GM18517 (cell line): ENCODE data around the gene ATP6V0A1.
A peak's percentile ranks its signal among the peaks of the same experiment; 100 is the strongest.
"Not testable (repeated sequence)": the region's sequence is repeated elsewhere in the genome, so short reads cannot be mapped to it uniquely, and the experiment has no call there.

Experiments
- ATAC-seq: cut with Tn5 transposase; IDR thresholded peaks from one replicate; pipeline ENCODE4 v1.9.1; 2021; ENCODE audit warnings: mild to moderate bottlenecking, moderate library complexity; ENCODE audit not compliant: unreplicated experiment

Gene ATP6V0A1

DNA sequence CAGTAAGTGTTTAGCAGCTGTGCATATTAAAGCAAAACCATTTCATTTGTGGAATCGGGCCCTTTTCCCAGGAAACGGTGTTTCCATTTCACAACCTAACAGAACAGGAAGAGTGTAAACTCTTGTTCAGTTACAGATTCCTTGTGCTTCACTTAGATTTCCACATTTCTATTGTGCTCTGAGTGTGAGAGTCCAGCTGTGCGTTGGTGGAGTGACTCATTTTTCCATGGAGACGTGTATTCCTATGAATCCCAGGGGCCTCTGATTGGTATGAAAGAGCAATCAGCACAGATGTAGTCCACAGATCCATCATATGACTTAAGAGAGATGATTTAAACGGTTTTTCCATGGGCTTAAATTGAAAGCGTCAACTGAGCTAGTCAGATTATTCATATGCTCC lies 22.3 kb upstream of the ATP6V0A1 start:
- ATAC-seq = no peak

GRCh38 chr17:42438600-42439567 lies 19.8 kb upstream of the ATP6V0A1 start:
- ATAC-seq = no peak

DNA sequence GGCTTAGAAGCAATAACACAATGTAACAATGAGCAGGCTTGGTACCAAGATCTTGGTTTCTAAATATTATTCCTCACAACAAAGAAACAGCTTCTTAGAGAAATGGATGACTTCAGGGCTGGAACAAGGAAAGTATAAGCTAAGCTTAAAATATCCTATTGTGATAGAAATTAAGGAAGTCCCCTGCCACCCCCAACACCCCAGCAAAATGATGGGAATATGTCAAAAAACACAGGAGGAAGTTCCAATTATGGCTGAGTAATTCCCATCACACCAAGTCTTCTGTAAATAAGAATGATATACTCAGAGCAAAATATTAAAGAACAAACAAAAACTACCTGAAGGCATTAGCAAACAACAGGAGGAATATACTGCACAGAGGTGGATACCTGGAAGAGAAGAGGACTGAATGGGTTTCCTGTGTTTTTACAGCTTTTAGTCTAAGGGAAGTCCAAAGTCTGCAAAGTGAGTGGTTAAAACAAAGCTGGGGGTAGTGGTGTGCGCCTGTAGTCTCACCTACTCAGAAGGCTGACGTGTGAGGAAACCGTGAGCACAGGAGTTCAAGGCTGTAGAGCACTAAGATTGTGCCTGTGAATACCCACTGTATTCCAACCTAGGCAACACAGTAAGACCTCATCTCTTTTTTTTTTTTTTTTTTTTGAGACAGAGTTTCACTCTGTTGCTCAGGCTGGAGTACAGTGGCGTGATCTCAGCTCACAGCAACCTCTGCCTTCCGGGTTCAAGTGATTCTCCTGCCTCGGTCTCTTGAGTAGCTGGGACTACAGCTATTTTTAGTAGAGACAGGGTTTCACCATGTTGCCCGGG lies 17.1 kb upstream of the ATP6V0A1 start:
- no peak for ATAC-seq

- ATAC-seq = no peak
These were observed 16.5 kb upstream of the ATP6V0A1 start for GRCh38 chr17:42442196-42442565.

GRCh38 chr17:42449176-42449575 lies 9.5 kb upstream of the ATP6V0A1 start:
- not testable (repeated sequence) for ATAC-seq

DNA sequence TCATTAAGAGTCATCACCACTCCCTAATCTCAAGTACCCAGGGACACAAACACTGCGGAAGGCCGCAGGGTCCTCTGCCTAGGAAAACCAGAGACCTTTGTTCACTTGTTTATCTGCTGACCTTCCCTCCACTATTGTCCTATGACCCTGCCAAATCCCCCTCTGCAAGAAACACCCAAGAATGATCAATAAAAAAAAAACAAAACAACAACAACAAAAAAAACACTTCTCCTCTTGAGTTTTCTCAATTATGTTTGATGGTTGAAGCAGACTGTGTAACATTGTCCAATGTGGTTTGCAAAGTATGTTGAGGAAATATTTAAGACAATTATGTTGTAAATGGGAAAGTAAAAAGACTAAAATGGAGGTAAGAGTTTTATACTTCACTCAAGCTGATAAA lies 8.8 kb upstream of the ATP6V0A1 start:
- ATAC-seq = not testable (repeated sequence)

- not testable (repeated sequence) for ATAC-seq
These were observed 7.4 kb upstream of the ATP6V0A1 start for GRCh38 chr17:42451270-42451669.

GRCh38 chr17:42453439-42453838 lies 5.2 kb upstream of the ATP6V0A1 start:
- ATAC-seq = no peak

DNA sequence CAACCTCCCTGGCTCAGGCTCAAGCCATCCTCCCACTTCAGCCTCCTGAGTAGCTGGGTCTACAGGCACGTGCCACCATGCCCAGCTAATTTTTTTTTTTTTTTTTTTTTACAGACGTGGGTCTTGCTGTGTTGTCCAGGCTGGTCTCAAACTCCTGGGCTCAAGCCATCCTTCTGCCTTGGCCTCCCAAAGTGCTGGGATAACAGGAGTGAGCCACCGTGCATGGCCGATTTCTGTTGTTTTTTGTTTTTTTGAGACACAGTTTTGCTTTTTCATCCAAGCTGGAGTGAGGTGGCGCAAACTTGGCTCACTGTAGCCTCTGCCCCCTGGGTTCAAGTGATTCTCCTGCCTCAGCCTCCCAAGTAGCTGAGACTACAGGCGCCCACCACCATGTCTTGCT lies 3.7 kb upstream of the ATP6V0A1 start:
- not testable (repeated sequence) for ATAC-seq

DNA sequence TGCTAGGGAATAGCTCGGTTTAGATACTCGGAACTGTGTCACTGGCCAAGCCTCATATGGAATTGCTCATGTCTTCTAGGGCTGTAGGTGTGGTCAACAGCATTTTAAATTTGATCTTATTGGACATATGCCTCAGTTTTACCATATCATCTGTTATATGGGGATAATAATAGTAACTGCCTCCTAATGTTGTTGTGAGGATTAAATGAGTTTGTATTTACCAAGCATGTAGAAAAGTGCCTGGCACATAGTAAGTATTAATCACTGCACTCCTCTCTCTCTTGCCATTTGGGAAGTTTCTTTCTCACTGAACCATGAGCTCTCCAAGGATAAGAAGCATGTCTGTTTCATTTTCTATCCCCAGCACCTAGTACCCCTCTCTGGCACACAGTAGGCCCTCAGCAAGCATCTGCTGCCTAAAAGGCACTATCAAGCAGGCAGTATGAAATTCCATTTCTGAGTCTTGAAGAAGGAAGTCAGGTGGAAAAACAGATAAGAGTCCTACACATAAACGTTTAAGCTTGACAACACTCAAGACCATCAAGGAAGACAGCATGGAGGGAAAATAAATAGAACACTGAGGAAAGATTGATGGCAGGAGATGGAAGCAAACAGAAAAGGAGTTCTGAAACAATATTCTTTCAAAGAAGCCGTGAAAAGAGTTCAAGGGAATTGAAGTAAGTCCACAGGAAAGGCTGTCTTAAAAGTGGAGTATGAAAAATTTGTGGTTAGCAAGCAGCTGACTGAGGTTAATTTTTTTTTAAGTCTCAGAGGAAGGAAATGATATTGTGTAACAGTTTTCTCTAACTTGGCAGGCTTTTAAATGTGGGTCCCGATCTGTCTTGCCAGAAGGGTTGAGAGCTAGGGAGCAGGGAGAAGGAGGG lies 2.2 kb upstream of the ATP6V0A1 start:
- peak; percentile 42 for ATAC-seq

GRCh38 chr17:42457107-42457792 lies 1.4 kb upstream of the ATP6V0A1 start:
- ATAC-seq = no peak

DNA sequence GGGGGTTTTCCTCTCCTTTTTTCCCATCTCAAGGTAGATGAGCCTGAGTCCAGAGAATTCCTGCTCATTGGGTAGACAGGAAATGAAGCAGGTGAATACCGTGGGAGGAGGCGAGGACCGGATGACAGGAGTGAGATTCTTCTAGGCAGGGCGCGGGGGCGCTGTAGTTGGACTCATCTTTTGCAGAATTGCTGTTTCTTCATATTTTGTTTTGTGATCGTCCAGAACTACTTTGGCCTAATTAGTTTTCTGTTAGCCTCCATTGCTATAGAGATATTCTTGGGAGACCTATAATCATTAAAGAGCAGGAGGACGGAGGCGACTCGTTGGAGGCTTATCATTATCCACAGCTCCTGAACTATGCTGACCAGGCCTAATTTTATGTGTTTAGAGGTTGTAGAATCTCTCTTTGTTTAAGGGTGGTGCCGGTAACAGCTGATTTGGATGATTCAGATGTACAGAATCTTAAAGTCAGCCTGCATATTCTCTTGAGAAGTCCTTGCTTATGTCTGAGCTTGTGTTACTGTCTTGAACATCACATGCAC lies 650 bp downstream of the ATP6V0A1 start:
- ATAC-seq = no peak

DNA sequence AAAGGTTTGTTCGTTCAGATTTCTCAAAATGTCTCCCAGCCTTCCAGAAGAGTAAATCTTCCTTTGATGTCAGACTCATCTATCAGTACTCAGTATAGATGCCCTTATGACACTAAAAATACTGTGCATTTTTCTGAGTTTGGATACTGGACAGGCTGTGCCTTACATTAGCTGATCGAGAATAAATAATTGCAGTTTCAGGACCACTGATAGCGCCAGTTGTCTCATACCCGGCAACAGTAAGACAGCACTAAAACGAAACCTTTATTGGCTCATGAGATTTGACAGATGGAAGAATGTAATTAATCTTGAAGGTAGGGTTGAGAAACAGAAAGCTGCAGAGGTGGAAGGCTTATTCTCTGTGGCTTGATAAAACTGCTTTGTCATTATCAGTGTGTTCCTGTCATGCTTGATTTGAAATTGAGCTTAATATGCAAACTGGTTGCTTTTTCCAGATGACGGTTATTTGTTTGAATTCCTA lies 1.2 kb downstream of the ATP6V0A1 start:
- no peak for ATAC-seq

DNA sequence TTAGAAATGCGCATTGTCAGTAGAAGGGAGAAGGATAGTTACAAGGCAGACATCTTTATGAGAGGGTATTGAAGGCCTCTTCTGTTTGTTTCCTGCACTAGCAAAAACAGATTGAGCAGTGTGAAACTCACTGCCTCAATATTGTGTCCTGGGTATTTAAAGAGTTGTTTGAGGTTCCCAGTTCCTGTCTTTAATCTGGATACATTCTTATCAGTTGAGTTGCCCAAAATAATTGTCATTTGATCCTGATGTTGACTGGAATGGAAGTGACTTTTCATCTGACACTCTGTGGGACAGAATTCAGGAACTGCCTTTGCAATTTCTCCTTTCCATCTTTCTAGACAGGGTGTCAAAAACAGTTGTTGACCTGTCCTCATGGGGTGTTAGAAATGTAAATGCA lies 1.7 kb downstream of the ATP6V0A1 start:
- ATAC-seq = no peak

DNA sequence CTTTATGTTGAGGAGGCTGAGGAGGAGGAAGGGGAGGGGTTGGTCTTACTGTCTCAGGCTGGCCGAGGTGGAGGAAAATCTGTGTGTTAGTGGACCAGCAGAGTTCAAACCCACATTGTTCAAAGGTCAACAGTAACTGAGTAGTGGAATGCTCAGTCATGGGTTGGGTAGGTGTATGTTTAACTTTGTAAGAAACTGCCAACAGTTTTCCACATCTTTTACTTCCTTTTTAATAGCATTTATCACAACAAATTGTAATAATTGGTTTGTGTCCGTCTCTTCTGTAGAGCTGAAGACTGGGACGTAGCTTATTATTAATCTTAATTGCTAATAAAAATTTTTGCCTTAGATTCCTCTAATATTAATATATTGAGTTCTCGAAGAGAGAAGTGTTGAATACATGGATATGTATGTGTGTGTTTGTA lies 5.3 kb downstream of the ATP6V0A1 start:
- ATAC-seq = no peak

DNA sequence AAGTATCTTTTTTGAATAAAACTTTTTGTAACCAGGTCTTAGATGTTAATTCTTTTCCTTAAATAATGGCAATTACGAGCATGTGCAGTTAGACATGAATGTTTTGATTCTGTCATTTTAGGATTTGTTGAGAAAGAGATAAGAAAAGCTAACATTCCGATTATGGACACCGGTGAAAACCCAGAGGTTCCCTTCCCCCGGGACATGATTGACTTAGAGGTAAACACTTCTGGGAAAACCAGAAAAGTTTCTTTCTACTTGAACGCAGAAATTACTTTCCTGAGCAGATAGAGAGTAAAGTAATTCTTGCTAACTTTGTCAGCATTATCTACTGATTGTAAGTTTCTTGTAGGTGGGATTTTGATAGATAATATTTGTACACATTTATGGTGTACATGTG lies 9.2 kb downstream of the ATP6V0A1 start:
- ATAC-seq = no peak

GRCh38 chr17:42472709-42473521 lies 14.2 kb downstream of the ATP6V0A1 start:
- ATAC-seq = no peak

DNA sequence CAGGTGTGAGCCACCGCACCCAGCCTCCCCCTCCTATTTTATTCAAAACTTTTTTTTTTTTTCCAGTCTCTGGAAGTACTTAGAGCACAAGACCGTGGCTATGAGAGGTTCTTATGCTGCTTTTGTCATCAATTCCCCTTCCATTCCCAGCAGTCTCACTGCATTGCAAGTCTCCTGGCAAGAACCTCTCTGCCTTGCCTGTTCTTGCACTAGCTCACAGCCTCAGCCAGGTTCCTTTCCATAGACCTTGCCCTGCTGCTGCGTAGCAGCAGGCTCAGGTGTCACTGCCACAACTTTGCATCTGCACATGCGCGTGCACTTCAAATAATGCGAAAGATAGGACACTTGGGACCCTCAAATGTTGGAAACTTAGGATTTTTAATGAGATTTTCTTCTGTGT lies 15.6 kb downstream of the ATP6V0A1 start:
- ATAC-seq = no peak

DNA sequence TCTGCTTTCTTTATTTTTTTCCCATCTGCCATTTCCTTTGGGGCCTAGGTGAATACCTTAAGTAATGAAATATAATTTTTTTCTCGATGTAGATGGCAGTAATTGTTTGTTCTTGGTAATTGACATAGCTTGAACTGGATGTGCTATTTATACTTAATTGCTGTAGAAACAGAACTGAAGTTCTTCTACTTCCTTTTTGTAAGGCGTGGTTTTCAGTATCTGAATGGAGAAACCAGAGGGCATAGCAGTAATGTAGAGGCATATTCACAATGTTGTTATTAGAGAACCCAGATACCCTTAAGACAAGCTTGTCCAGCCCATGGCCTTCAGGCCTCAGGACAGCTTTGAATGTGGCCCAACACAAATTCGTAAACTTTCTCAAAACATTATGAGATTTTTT lies 16.4 kb downstream of the ATP6V0A1 start:
- ATAC-seq = no peak
